CD4-positive, CD25-positive, alpha-beta regulatory T cell (primary cell): ENCODE measurements around the gene PPIL6. TPM values are rescaled to one million over a fixed set of nuclear protein-coding genes. Genes with fewer than 3 reads are reported as not detected.

Experiments
- ATAC-seq, 2 donors: fragments of 150-1000 bp; cut with Tn5 transposase; one replicate each; pipeline ENCODE4 v1.10.0; 2021; ENCODE audit warnings: low read depth in 2 of 2, moderate number of reproducible peaks in 2 of 2, moderate library complexity in 1 of 2
- DNase-seq, 3 donors: peaks; one replicate each; pipeline versions ENCODE4 v3.0.0 to v3.0.0-alpha.2; 2012 to 2022; ENCODE audit warnings: mixed read lengths in 1 of 3
- H3K27ac ChIP-seq: one replicate; pipeline ENCODE4 v1.7.0; 2013; ENCODE audit warnings: mild to moderate bottlenecking, low read length; ENCODE audit not compliant: insufficient read depth, poor library complexity, severe bottlenecking
- H3K27me3 ChIP-seq: one replicate; pipeline ENCODE4 v1.7.0; 2013; ENCODE audit warnings: low read length; ENCODE audit not compliant: control insufficient read depth, insufficient read depth
- H3K36me3 ChIP-seq: one replicate; pipeline ENCODE4 v1.7.0; 2013; ENCODE audit warnings: mild to moderate bottlenecking, low read length, moderate library complexity; ENCODE audit not compliant: control insufficient read depth, insufficient read depth
- H3K4me1 ChIP-seq: 2 replicates; pipeline ENCODE4 v1.7.0; 2013; ENCODE audit warnings: mild to moderate bottlenecking, low read length; ENCODE audit not compliant: insufficient read depth, control insufficient read depth, poor library complexity, severe bottlenecking
- H3K4me3 ChIP-seq: one replicate; pipeline ENCODE4 v1.7.0; 2013; ENCODE audit warnings: low read depth, mild to moderate bottlenecking, low read length, moderate library complexity
- H3K9me3 ChIP-seq, 2 experiments: 1 replicate in 1 of 2; 2 replicates in 1 of 2; pipeline ENCODE4 v1.7.0; 2013; ENCODE audit warnings: low read length in 2 of 2, mild to moderate bottlenecking in 1 of 2, moderate library complexity in 1 of 2; ENCODE audit not compliant: control insufficient read depth in 2 of 2
- H3K27ac Mint-ChIP-seq, 3 donors: one replicate each; pipeline ENCODE4 v1.8.0; 2020 to 2022; ENCODE audit warnings: mild to moderate bottlenecking in 3 of 3, mixed read lengths in 3 of 3, moderate library complexity in 2 of 3
- H3K27me3 Mint-ChIP-seq: one replicate; pipeline ENCODE4 v1.8.0; 2022; ENCODE audit warnings: mild to moderate bottlenecking, mixed read lengths
- H3K36me3 Mint-ChIP-seq: one replicate; pipeline ENCODE4 v1.8.0; 2020; ENCODE audit warnings: mixed read lengths
- H3K4me1 Mint-ChIP-seq, 4 donors: one replicate each; pipeline ENCODE4 v1.8.0; 2020 to 2022; ENCODE audit warnings: mixed read lengths in 4 of 4, mild to moderate bottlenecking in 1 of 4
- H3K4me3 Mint-ChIP-seq, 4 donors: one replicate each; pipeline ENCODE4 v1.8.0; 2020 to 2022; ENCODE audit warnings: mild to moderate bottlenecking in 4 of 4, mixed read lengths in 4 of 4, moderate library complexity in 3 of 4
- H3K9me3 Mint-ChIP-seq, 7 donors: one replicate each; pipeline ENCODE4 v1.8.0; 2020 to 2022; ENCODE audit warnings: mixed read lengths in 7 of 7, mild to moderate bottlenecking in 3 of 7, moderate library complexity in 2 of 7
- polyA plus RNA-seq, 4 donors: library from polyadenylated mRNA; unstranded; fragments of 300-500 nt; fragmentation: Illumina TruSeq; gene quantifications; one replicate each; pipeline ENCODE4 v1.2.3, GENCODE V29; 2021
- total RNA-seq: library from RNA; stranded (reverse); gene quantifications from one replicate; pipeline ENCODE4 v1.2.3, GENCODE V29; 2022

PPIL6 gene
- total and polyA plus RNA-seq, 5 donors from 2014 or later: 0.24 to 0.91 (median 0.42) TPM

DNA sequence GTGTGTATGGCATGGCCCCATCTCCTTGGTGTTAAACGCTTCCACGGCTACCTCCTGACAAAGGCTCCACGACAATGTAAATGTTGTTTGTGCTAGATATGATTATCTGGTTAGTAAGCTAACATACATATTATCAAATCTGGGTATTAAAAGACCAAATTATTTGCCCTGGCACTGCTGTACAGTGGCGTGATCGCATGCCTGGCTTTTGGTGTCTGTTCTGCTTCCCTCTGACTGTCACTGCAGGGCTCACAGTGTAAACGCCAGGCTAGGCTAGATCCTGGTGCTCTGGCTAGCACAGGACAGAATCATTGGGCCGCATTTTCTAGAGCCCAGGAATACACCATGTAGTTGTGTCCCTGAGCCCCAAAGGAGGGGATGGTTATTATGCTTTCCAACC is 96.9 kb downstream of the PPIL6 start:
- H3K27ac ChIP-seq: no peak overlapping the region
- H3K9me3 Mint-ChIP-seq: peaks cover 0 to 1% (median 0%) of the 10 kb centered on the region in 7 donors
- H3K4me1 ChIP-seq: no peaks in the 10 kb centered on the region
- H3K27me3 Mint-ChIP-seq: no peaks in the 10 kb centered on the region
- ATAC-seq: no peak
- no peaks in the 10 kb centered on the region for H3K36me3 ChIP-seq
- no peak overlapping the region for H3K27ac Mint-ChIP-seq
- H3K4me1 Mint-ChIP-seq: peaks cover 0 to 4% (median 0%) of the 10 kb centered on the region in 4 donors
- DNase-seq: no peak
- no peaks in the 10 kb centered on the region for H3K27me3 ChIP-seq
- H3K4me3 Mint-ChIP-seq: no peak overlapping the region
- no peaks in the 10 kb centered on the region for H3K9me3 ChIP-seq
- no peak overlapping the region for H3K4me3 ChIP-seq
- H3K36me3 Mint-ChIP-seq: peaks cover 10% of the 10 kb centered on the region

- Histone ChIP-seq H3K36me3 (no peaks in the 10 kb centered on the region), H3K27me3 (no peaks in the 10 kb centered on the region), H3K4me3 (no peak overlapping the region), H3K4me1 (no peaks in the 10 kb centered on the region), H3K27ac (no peak overlapping the region), H3K9me3 (no peaks in the 10 kb centered on the region)
- Mint-ChIP-seq H3K9me3 (peaks cover 0 to 1% (median 0%) of the 10 kb centered on the region in 7 donors), H3K36me3 (peaks cover 10% of the 10 kb centered on the region), H3K4me1 (peaks cover 0 to 4% (median 0%) of the 10 kb centered on the region in 4 donors), H3K27me3 (no peaks in the 10 kb centered on the region), H3K27ac (peak overlapping the region in 1 of 3 donors; percentile 21), H3K4me3 (no peak overlapping the region)
- ATAC-seq (no peak), DNase-seq (no peak)
Measured at GRCh38 chr6:109342911-109343310, 97.5 kb downstream of the PPIL6 start.

DNA sequence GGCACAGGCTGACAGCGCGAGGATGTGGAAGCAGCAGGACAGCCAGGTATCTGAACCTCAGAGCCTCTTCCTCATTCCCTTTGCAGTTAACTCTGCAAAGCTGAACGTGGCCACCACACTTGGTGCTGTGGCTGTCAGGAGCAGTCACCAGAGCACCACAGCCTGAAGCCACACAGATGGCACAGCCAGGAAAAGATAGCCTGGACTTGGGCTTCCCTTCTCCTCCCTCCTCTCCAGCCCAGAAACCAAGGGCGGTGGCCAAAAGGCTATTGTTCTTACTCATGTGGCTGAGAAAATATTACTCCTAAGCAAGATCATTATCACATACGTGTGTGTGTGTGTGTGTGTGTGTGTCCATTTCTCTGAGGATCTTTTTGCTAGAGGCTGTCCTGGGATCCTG is 97.9 kb downstream of the PPIL6 start:
- ATAC-seq (no peak), DNase-seq (no peak)
- peak overlapping the region in 1 of 3 donors; percentile 21 for H3K27ac Mint-ChIP-seq
- no peaks in the 10 kb centered on the region for H3K36me3 ChIP-seq
- peaks cover 0 to 4% (median 0%) of the 10 kb centered on the region in 4 donors for H3K4me1 Mint-ChIP-seq
- peaks cover 10% of the 10 kb centered on the region for H3K36me3 Mint-ChIP-seq
- H3K9me3 ChIP-seq: no peaks in the 10 kb centered on the region
- H3K4me3 Mint-ChIP-seq: no peak overlapping the region
- no peaks in the 10 kb centered on the region for H3K27me3 Mint-ChIP-seq
- no peaks in the 10 kb centered on the region for H3K4me1 ChIP-seq
- no peak overlapping the region for H3K4me3 ChIP-seq
- no peaks in the 10 kb centered on the region for H3K27me3 ChIP-seq
- H3K27ac ChIP-seq: no peak overlapping the region
- H3K9me3 Mint-ChIP-seq: peaks cover 0 to 1% (median 0%) of the 10 kb centered on the region in 7 donors

GRCh38 chr6:109340811-109341210 is 99.6 kb downstream of the PPIL6 start:
- peaks cover 10% of the 10 kb centered on the region for H3K36me3 Mint-ChIP-seq
- Histone ChIP-seq H3K4me3 (no peak overlapping the region), H3K9me3 (no peaks in the 10 kb centered on the region)

More at GRCh38 chr6:109340811-109341210, 99.6 kb downstream of the PPIL6 start:
- Histone ChIP-seq H3K27ac (no peak overlapping the region), H3K36me3 (no peaks in the 10 kb centered on the region), H3K27me3 (no peaks in the 10 kb centered on the region), H3K4me1 (no peaks in the 10 kb centered on the region)
- H3K4me1 Mint-ChIP-seq: peaks cover 0 to 4% (median 0%) of the 10 kb centered on the region in 4 donors
- ATAC-seq (no peak), DNase-seq (no peak)
- H3K9me3 Mint-ChIP-seq: peaks cover 0 to 1% (median 0%) of the 10 kb centered on the region in 7 donors
- H3K4me3 Mint-ChIP-seq: no peak overlapping the region
- H3K27me3 Mint-ChIP-seq: no peaks in the 10 kb centered on the region
- no peak overlapping the region for H3K27ac Mint-ChIP-seq

Other genes with a start within 250 kb of the PPIL6 start
- 187 TPM for gene CD164, start 58.2 kb downstream of the PPIL6 start, total RNA-seq
- 100 to 1,000 TPM; 330 to 364 (median 346) TPM for gene CD164, start 58.2 kb downstream of the PPIL6 start, polyA plus RNA-seq
- gene SMPD2, start 96 bp upstream of the PPIL6 start, total RNA-seq: 30.2 TPM
- gene SMPD2, start 96 bp upstream of the PPIL6 start, polyA plus RNA-seq: 10 to 100 TPM in 3 of 4 donors, 1 to 10 TPM in 1; 9.5 to 14.8 (median 12.4) TPM
- 166 TPM for gene MICAL1, start 15.1 kb upstream of the PPIL6 start, total RNA-seq
- gene MICAL1, start 15.1 kb upstream of the PPIL6 start, polyA plus RNA-seq: 10 to 100 TPM; 14.6 to 20.9 (median 17.2) TPM
- 20.2 TPM for gene ZBTB24, start 42.6 kb upstream of the PPIL6 start, total RNA-seq
- 10 to 100 TPM in 3 of 4 donors, 1 to 10 TPM in 1; 9.2 to 11.9 (median 10.5) TPM for gene ZBTB24, start 42.6 kb upstream of the PPIL6 start, polyA plus RNA-seq